Measurements from ENCODE around the gene BTBD10. TPM values are rescaled to one million over a fixed set of nuclear protein-coding genes. Genes with fewer than 3 reads are reported as not detected.

The BTBD10 gene
- total RNA-seq, 1 experiment from 2014 or later, result 29.6 TPM

DNA sequence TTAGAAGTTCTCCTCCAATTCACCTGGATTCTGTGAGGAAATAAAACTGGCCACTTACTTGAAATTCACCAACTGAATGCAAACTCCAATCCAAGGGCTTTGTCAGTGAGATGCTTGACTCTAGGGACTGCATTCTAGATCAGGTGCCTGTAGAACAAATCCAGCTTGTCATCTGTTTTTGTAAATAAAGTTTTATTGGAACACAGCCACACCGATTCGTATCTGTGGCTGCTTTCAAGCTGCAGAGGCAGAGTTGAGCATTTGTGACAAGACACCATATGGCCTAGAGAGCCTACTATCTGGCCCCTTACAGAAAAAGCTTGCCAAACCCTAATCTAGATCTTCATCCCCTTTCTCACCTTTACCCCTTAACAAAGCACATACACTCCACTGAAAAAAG, 82.3 kb downstream of the BTBD10 start:
- Histone ChIP-seq H3K27ac (ENCODE audit: low read length) (no peak overlapping the region), H3K9me3 (ENCODE audit: control insufficient read depth, insufficient read depth, low read depth, low read length) (no peaks in the 10 kb centered on the region), H3K27me3 (ENCODE audit: control insufficient read depth, insufficient read depth, low read length) (no peaks in the 10 kb centered on the region), H3K36me3 (ENCODE audit: control insufficient read depth, insufficient read depth, low read length) (peaks cover 3% of the 10 kb centered on the region; the same call in 1 of the 2 replicates), H3K4me1 (ENCODE audit: control insufficient read depth, insufficient read depth, low read length) (no peaks in the 10 kb centered on the region), H3K4me3 (ENCODE audit: low read depth in 2 of 2, low read length in 2 of 2) (no peak overlapping the region)
- ChIA-PET CTCF (no interaction called here), POLR2A (no interaction called here)
- TF ChIP-seq, protein P1, sequence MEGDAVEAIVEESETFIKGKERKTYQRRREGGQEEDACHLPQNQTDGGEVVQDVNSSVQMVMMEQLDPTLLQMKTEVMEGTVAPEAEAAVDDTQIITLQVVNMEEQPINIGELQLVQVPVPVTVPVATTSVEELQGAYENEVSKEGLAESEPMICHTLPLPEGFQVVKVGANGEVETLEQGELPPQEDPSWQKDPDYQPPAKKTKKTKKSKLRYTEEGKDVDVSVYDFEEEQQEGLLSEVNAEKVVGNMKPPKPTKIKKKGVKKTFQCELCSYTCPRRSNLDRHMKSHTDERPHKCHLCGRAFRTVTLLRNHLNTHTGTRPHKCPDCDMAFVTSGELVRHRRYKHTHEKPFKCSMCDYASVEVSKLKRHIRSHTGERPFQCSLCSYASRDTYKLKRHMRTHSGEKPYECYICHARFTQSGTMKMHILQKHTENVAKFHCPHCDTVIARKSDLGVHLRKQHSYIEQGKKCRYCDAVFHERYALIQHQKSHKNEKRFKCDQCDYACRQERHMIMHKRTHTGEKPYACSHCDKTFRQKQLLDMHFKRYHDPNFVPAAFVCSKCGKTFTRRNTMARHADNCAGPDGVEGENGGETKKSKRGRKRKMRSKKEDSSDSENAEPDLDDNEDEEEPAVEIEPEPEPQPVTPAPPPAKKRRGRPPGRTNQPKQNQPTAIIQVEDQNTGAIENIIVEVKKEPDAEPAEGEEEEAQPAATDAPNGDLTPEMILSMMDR (IDR thresholded peaks at IDR 0.05), result no peak
- TF ChIP-seq SIN3A (IDR thresholded peaks at IDR 0.05; ENCODE audit: borderline replicate concordance, insufficient read depth, low read depth, low read length), result no peak
- TF ChIP-seq, protein P2, sequence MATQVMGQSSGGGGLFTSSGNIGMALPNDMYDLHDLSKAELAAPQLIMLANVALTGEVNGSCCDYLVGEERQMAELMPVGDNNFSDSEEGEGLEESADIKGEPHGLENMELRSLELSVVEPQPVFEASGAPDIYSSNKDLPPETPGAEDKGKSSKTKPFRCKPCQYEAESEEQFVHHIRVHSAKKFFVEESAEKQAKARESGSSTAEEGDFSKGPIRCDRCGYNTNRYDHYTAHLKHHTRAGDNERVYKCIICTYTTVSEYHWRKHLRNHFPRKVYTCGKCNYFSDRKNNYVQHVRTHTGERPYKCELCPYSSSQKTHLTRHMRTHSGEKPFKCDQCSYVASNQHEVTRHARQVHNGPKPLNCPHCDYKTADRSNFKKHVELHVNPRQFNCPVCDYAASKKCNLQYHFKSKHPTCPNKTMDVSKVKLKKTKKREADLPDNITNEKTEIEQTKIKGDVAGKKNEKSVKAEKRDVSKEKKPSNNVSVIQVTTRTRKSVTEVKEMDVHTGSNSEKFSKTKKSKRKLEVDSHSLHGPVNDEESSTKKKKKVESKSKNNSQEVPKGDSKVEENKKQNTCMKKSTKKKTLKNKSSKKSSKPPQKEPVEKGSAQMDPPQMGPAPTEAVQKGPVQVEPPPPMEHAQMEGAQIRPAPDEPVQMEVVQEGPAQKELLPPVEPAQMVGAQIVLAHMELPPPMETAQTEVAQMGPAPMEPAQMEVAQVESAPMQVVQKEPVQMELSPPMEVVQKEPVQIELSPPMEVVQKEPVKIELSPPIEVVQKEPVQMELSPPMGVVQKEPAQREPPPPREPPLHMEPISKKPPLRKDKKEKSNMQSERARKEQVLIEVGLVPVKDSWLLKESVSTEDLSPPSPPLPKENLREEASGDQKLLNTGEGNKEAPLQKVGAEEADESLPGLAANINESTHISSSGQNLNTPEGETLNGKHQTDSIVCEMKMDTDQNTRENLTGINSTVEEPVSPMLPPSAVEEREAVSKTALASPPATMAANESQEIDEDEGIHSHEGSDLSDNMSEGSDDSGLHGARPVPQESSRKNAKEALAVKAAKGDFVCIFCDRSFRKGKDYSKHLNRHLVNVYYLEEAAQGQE (IDR thresholded peaks at IDR 0.05; ENCODE audit: insufficient read depth in 1 of 2, low read depth in 2 of 2, low read length in 1 of 2), result no peak
- TF ChIP-seq TCF7L2 (IDR thresholded peaks at IDR 0.05; ENCODE audit: low read depth, low read length), result no peak
- TF ChIP-seq POLR2AphosphoS5 (IDR thresholded peaks at IDR 0.05; ENCODE audit: low read depth, low read length), result no peak
- no TSS peak for BruUV-seq (replicated peaks)
- intact Hi-C loops (cut with micrococcal nuclease; ENCODE audit: unreplicated experiment), result no loop called here
- DNase-seq (ENCODE audit: low read depth, low spot score) (no peak), ATAC-seq (no peak)
- in situ Hi-C loops (cut with HindIII; ENCODE audit: low pct_unique_long_range_greater_than_20kb, low sequenced_read_pairs), result no loop called here

DNA sequence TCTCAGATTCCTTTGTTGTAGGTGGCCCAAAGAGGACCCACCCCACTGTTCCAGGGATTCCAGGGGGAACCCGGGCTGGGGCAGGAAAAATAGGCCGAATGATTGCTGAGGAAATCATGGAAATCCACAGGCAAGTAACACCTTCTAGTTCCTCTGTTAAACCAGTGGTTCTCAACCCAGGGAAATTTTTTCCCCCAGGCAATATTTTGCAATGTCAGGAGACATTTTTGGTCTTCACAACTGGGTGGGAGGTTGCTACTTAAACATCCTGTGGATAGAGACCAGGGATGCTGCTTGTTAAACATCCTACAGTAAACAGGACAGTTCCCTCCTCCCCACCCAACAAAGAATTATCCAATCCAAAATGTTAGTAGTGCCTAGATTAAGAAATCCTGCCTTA, 84.7 kb downstream of the BTBD10 start:
- in situ Hi-C loops (cut with HindIII; ENCODE audit: low pct_unique_long_range_greater_than_20kb, low sequenced_read_pairs) (no loop called here), intact Hi-C loops (cut with micrococcal nuclease; ENCODE audit: unreplicated experiment) (no loop called here)
- H3K27me3 ChIP-seq (ENCODE audit: control insufficient read depth, insufficient read depth, low read length), result no peaks in the 10 kb centered on the region
- ATAC-seq (no peak), DNase-seq (ENCODE audit: low read depth, low spot score) (no peak)
- ChIA-PET CTCF (interaction anchor here (1.0 kb wide), 1 partner anchor 87 kb away, joined by 6 read pairs; no protein-coding TSS in a partner anchor), POLR2A (no interaction called here)
- TF ChIP-seq SIN3A (IDR thresholded peaks at IDR 0.05; ENCODE audit: borderline replicate concordance, insufficient read depth, low read depth, low read length) (no peak), POLR2AphosphoS5 (IDR thresholded peaks at IDR 0.05; ENCODE audit: low read depth, low read length) (no peak), TCF7L2 (IDR thresholded peaks at IDR 0.05; ENCODE audit: low read depth, low read length) (no peak)
- TF ChIP-seq, protein P1 (IDR thresholded peaks at IDR 0.05), result no peak
- TF ChIP-seq, protein P2 (IDR thresholded peaks at IDR 0.05; ENCODE audit: insufficient read depth in 1 of 2, low read depth in 2 of 2, low read length in 1 of 2), result no peak
- no peaks in the 10 kb centered on the region for H3K36me3 ChIP-seq (ENCODE audit: control insufficient read depth, insufficient read depth, low read length)
- H3K4me1 ChIP-seq (ENCODE audit: control insufficient read depth, insufficient read depth, low read length), result no peaks in the 10 kb centered on the region
- no peak overlapping the region for H3K27ac ChIP-seq (ENCODE audit: low read length)
- H3K9me3 ChIP-seq (ENCODE audit: control insufficient read depth, insufficient read depth, low read depth, low read length), result no peaks in the 10 kb centered on the region
- no peak overlapping the region for H3K4me3 ChIP-seq (ENCODE audit: low read depth in 2 of 2, low read length in 2 of 2)
- BruUV-seq (replicated peaks), result no TSS peak

Data from Panc1 (cell line).